HL-60 (cell line): ENCODE data around the gene SYCP2.
"Not testable (repeated sequence)": the region's sequence is repeated elsewhere in the genome, so short reads cannot be mapped to it uniquely, and the experiment has no call there.

ENCODE experiments used
- DNase-seq, 2 experiments: peaks; one replicate each; pipeline ENCODE4 v3.0.0-alpha.2; 2010 to 2020; ENCODE audit warnings: low read depth in 1 of 2, low spot score in 1 of 2
- H3K27ac ChIP-seq: fragments of 250-450 bp; sonication (Bioruptor Pico); replicated peaks from 2 replicates; pipeline ENCODE4 v1.5.1; 2020; ENCODE audit warnings: mild to moderate bottlenecking, moderate library complexity
- H3K27me3 ChIP-seq: fragments of 250-450 bp; sonication (Bioruptor Pico); 2 replicates; pipeline ENCODE4 v1.5.1; 2021; ENCODE audit warnings: mild to moderate bottlenecking, moderate library complexity; ENCODE audit not compliant: insufficient read depth, poor library complexity, severe bottlenecking
- H3K4me3 ChIP-seq: replicated peaks from 2 replicates; pipeline ENCODE4 v1.5.1; 2011; ENCODE audit warnings: mild to moderate bottlenecking, control low read depth, low read length; ENCODE audit not compliant: insufficient read depth
- CTCF ChIP-seq: IDR thresholded peaks from one replicate; pipeline ENCODE4 v1.5.1; 2011; ENCODE audit warnings: low read length, control low read depth, inconsistent platforms; ENCODE audit not compliant: insufficient read depth
- GABPA ChIP-seq: IDR thresholded peaks from 2 replicates; pipeline ENCODE4 v1.6.1; 2012; ENCODE audit warnings: low read depth
- POLR2AphosphoS5 ChIP-seq: IDR thresholded peaks from 2 replicates; pipeline ENCODE4 v1.6.1; 2012; ENCODE audit warnings: low read depth
- REST ChIP-seq: IDR thresholded peaks from 2 replicates; pipeline ENCODE4 v1.6.1; 2012; ENCODE audit warnings: low read depth; ENCODE audit not compliant: insufficient replicate concordance
- SPI1 ChIP-seq: IDR thresholded peaks from 2 replicates; pipeline ENCODE4 v1.6.1; 2012; ENCODE audit warnings: low read depth, mild to moderate bottlenecking, borderline replicate concordance

SYCP2 gene

GRCh38 chr20:59891581-59891980 lies 41.9 kb downstream of the SYCP2 start:
- no peak for DNase-seq
- H3K27me3 ChIP-seq: peaks cover 9% of the 10 kb centered on the region
- H3K4me3 ChIP-seq: no peak overlapping the region
- TF ChIP-seq GABPA: no peak
- TF ChIP-seq POLR2AphosphoS5: no peak
- TF ChIP-seq SPI1: no peak
- TF ChIP-seq CTCF: no peak
- TF ChIP-seq REST: no peak
- H3K27ac ChIP-seq: no peak overlapping the region

GRCh38 chr20:59890035-59890434 lies 43.4 kb downstream of the SYCP2 start:
- H3K27ac ChIP-seq, DNase-seq, H3K4me3 ChIP-seq, H3K27me3 ChIP-seq: not testable (repeated sequence)

GRCh38 chr20:59888050-59888449 lies 45.4 kb downstream of the SYCP2 start:
- Histone ChIP-seq H3K4me3 (no peak overlapping the region), H3K27ac (no peak overlapping the region), H3K27me3 (peaks cover 2% of the 10 kb centered on the region)
- TF ChIP-seq POLR2AphosphoS5: no peak
- TF ChIP-seq SPI1: no peak
- TF ChIP-seq CTCF: no peak
- TF ChIP-seq GABPA: no peak
- TF ChIP-seq REST: no peak
- DNase-seq: no peak

- TF ChIP-seq GABPA (no peak), POLR2AphosphoS5 (no peak), CTCF (no peak), REST (no peak), SPI1 (no peak)
- H3K4me3 ChIP-seq: no peak overlapping the region
- H3K27ac ChIP-seq: no peak overlapping the region
- DNase-seq: no peak
- peaks cover 2% of the 10 kb centered on the region for H3K27me3 ChIP-seq
These were observed 48.9 kb downstream of the SYCP2 start for GRCh38 chr20:59884494-59884893.
